Right atrium auricular region (tissue), 2 donors: Measurements from ENCODE around the gene SLC8A1. TPM values are rescaled to one million over a fixed set of nuclear protein-coding genes. Genes with fewer than 3 reads are reported as not detected.

ENCODE experiments used
- DNase-seq: peaks from one replicate; pipeline ENCODE4 v3.0.0-alpha.2; 2019; ENCODE audit warnings: low spot score
- H3K27ac ChIP-seq, 2 donors: fragments of 200-600 bp; sonication (generic); 1 replicate in 1 of 2; 2 replicates in 1 of 2; pipeline ENCODE4 v1.5.1; 2016 to 2019
- H3K27me3 ChIP-seq, 2 donors: fragments of 200-600 bp; sonication (generic); one replicate each; pipeline versions ENCODE4 v1.5.1 to v1.6.0; 2017 to 2019
- H3K36me3 ChIP-seq: fragments of 200-600 bp; sonication (generic); one replicate; pipeline ENCODE4 v1.5.1; 2016
- H3K4me1 ChIP-seq, 2 donors: fragments of 200-600 bp; sonication (generic); one replicate each; pipeline versions ENCODE4 v1.5.1 to v1.6.0; 2017 to 2019
- H3K4me3 ChIP-seq, 2 donors: fragments of 200-600 bp; sonication (generic); 1 replicate in 1 of 2; 2 replicates in 1 of 2; pipeline ENCODE4 v1.5.1; 2017 to 2019; ENCODE audit warnings: mild to moderate bottlenecking in 1 of 2, moderate library complexity in 1 of 2
- H3K9me3 ChIP-seq, 2 donors: fragments of 200-600 bp; sonication (generic); one replicate each; pipeline ENCODE4 v1.5.1; 2019
- total RNA-seq, 2 donors: library from RNA; depleted of rRNA; stranded (reverse); fragments of >200 nt; gene quantifications; one replicate each; pipeline ENCODE4 v1.1.0, GENCODE V29; 2016
- TF ChIP-seq, protein P1 (sequence below), 2 donors: fragments of 200-600 bp; sonication (generic); IDR thresholded peaks; one replicate each; pipeline ENCODE4 v1.5.1; 2019; ENCODE audit warnings: antibody characterized with exemption in 2 of 2

SLC8A1 gene
- total RNA-seq, 2 donors from 2014 or later = 493 to 738 TPM

DNA sequence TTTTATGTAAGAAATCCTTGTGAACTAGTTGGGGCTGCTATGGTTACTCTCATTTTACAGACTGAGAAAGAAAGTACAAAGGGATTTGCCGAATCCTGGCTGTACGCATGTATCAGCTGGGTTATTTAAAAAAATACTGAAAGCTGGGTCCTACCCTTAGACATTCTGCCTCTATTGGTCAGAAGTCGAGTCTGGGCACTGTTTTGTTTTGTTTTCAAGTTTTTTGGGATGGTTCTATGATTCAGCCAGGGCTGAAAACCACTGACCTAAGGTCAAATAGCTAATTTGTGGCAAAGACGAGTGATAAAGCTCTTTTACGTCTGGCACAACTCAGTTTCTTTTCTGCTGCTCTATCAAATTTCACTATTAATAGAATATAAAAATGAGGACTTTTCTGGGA, 5.9 kb upstream of the SLC8A1 start:
- Histone ChIP-seq H3K36me3 (no peaks in the 10 kb centered on the region), H3K27me3 (no peaks in the 10 kb centered on the region), H3K9me3 (no peaks in the 10 kb centered on the region), H3K4me1 (peaks cover 0 to 35% of the 10 kb centered on the region in 2 donors), H3K4me3 (no peak overlapping the region), H3K27ac (peak overlapping the region in 1 of 2 donors; percentile 10)
- no peak for DNase-seq
- TF ChIP-seq, protein P1, sequence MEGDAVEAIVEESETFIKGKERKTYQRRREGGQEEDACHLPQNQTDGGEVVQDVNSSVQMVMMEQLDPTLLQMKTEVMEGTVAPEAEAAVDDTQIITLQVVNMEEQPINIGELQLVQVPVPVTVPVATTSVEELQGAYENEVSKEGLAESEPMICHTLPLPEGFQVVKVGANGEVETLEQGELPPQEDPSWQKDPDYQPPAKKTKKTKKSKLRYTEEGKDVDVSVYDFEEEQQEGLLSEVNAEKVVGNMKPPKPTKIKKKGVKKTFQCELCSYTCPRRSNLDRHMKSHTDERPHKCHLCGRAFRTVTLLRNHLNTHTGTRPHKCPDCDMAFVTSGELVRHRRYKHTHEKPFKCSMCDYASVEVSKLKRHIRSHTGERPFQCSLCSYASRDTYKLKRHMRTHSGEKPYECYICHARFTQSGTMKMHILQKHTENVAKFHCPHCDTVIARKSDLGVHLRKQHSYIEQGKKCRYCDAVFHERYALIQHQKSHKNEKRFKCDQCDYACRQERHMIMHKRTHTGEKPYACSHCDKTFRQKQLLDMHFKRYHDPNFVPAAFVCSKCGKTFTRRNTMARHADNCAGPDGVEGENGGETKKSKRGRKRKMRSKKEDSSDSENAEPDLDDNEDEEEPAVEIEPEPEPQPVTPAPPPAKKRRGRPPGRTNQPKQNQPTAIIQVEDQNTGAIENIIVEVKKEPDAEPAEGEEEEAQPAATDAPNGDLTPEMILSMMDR (IDR thresholded peaks at IDR 0.05) = no peak

DNA sequence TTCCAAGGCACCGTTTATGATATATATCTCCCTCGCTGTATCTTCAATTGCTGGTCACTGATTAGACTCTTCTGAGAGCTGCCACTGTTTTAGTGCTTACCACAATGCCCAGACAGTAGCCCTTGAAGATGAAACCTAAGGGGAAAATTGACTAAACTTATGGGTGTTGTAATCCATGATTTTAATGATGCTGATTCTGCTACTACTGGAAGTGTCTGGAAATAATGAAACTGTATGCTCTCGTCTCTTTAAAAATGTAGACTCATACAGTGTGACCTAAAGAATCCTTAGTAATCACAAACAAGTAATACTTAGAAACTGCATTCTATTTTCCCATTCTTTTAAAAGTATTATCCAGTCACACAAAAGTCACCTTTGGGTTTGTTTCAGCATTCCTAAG, 5.5 kb upstream of the SLC8A1 start:
- Histone ChIP-seq H3K27me3 (no peaks in the 10 kb centered on the region), H3K9me3 (no peaks in the 10 kb centered on the region), H3K27ac (peak overlapping the region in 1 of 2 donors; percentile 10), H3K36me3 (no peaks in the 10 kb centered on the region), H3K4me1 (peaks cover 0 to 39% of the 10 kb centered on the region in 2 donors), H3K4me3 (no peak overlapping the region)
- TF ChIP-seq, protein P1 (IDR thresholded peaks at IDR 0.05) = no peak
- DNase-seq = no peak

DNA sequence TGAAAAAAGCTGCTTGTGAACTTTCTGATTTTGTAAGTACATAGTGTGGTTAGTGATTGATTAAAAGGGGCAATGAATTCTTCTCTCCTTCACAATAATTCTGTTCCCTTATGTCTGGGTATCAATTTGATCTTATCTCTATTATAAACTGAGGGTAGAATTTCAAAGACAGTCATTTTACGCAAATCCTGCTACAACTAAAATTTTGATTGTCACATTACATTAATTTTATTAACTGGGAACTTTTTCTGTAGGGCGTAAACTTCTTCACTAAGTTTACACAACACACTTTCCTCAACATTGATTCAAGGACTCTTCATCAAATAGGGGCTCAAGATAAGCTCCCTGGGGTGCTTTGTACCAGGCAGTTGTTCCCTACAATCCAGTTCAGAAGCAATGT, 5.0 kb upstream of the SLC8A1 start:
- H3K4me1 ChIP-seq = peaks cover 0 to 41% of the 10 kb centered on the region in 2 donors
- no peak for DNase-seq
- no peak overlapping the region for H3K4me3 ChIP-seq
- no peaks in the 10 kb centered on the region for H3K36me3 ChIP-seq
- H3K27me3 ChIP-seq = no peaks in the 10 kb centered on the region
- no peaks in the 10 kb centered on the region for H3K9me3 ChIP-seq
- peak overlapping the region in 1 of 2 donors; percentile 10 for H3K27ac ChIP-seq
- TF ChIP-seq, protein P1 (IDR thresholded peaks at IDR 0.05) = no peak

DNA sequence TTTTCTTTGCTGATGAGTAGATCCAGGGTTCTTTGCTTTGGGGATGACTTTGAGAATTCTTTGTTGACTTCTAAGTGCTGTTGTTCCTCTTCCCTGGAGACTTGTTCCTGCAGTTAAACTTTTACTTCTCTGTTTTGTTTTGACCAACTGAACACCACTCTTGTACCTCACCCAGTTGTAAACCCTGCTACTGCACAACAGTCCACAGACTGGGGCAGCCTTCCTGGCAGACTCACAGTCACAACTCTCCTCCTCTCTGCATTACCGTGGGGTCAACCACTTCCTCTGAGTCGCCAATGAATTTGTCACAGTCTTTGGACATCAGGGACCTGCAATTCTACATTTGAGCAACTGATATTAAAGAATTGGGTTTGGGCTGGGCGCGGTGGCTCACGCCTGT, 3.8 kb upstream of the SLC8A1 start:
- Histone ChIP-seq H3K27ac (no peak overlapping the region), H3K4me1 (peaks cover 0 to 50% of the 10 kb centered on the region in 2 donors)

DNA sequence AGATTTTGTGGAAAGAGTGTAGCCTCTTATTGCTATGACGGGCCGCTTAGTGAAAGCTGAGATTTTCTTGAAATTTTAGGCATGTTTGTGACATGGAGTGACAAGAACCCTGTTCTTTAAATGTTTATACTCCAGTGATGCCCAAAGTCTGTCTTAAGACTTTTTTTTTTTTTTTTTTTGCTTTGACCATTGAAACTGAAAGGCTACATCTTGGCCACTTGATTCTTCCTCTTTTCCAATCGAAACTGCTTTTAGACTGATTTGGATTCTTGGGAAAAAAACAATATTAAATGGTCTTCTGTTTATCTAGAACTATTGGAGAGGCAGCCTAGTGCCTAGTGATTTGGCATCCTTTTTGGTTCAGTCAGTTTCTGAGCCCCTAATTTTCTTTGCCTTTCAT, 2.4 kb upstream of the SLC8A1 start:
- DNase-seq = no peak
- Histone ChIP-seq H3K27ac (peak overlapping the region; percentile 5), H3K4me3 (no peak overlapping the region), H3K4me1 (peaks cover 0 to 60% of the 10 kb centered on the region in 2 donors), H3K27me3 (no peaks in the 10 kb centered on the region), H3K36me3 (no peaks in the 10 kb centered on the region), H3K9me3 (no peaks in the 10 kb centered on the region)
- TF ChIP-seq, protein P1 (IDR thresholded peaks at IDR 0.05) = no peak

More for the DNA sequence above, 3.8 kb upstream of the SLC8A1 start:
- Histone ChIP-seq H3K36me3 (no peaks in the 10 kb centered on the region), H3K27me3 (no peaks in the 10 kb centered on the region), H3K9me3 (no peaks in the 10 kb centered on the region), H3K4me3 (no peak overlapping the region)
- DNase-seq = no peak
- TF ChIP-seq, protein P1 (IDR thresholded peaks at IDR 0.05) = no peak

DNA sequence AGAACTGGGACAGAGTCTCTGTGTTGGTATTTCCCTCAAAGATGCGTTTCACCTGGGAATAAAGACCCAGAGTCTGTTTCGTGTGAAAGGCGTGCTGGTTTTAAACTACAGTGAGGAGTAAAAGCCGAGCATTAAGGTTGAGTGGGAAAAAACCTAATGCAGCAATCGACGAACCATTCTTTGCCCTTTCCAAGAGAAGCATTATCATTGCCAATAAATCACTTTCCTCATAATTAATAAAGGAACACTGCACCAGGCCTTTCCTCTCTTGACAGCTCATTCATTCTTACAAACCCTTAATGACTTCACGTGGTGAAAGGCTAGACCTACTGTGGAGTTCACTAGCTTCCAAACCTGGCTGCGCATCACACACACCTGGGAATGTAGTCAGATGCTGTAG, 896 bp upstream of the SLC8A1 start:
- no peaks in the 10 kb centered on the region for H3K9me3 ChIP-seq
- H3K4me1 ChIP-seq = peaks cover 0 to 49% of the 10 kb centered on the region in 2 donors
- H3K27me3 ChIP-seq = no peaks in the 10 kb centered on the region
- H3K27ac ChIP-seq = peak overlapping the region in 1 of 2 donors; percentile 74
- no peaks in the 10 kb centered on the region for H3K36me3 ChIP-seq
- no peak for DNase-seq
- peak overlapping the region in 1 of 2 donors; percentile 59 for H3K4me3 ChIP-seq
- TF ChIP-seq, protein P1 (IDR thresholded peaks at IDR 0.05) = no peak
